ENCODE results near the gene ATP6V0A1. TPM values are rescaled to one million over a fixed set of nuclear protein-coding genes. Genes with fewer than 3 reads are reported as not detected.
"Not testable (repeated sequence)": the region's sequence is repeated elsewhere in the genome, so short reads cannot be mapped to it uniquely, and the experiment has no call there.

ATP6V0A1 gene
- polyA plus RNA-seq, 4 donors = 38.7 to 125 (median 69.2) TPM

- FAIRE-seq; H3K27ac ChIP-seq (ENCODE audit: low read depth in 1 of 3, low read length in 2 of 3); H3K9me3 ChIP-seq (ENCODE audit: control insufficient read depth in 2 of 2, insufficient read depth in 1 of 2, low read depth in 1 of 2, low read length in 1 of 2); DNase-seq; H3K27me3 ChIP-seq (ENCODE audit: control insufficient read depth in 3 of 3, insufficient read depth in 3 of 3, low read length in 3 of 3); H3K4me3 ChIP-seq (ENCODE audit: low read depth in 1 of 3, low read length in 3 of 3): not testable (repeated sequence)
- WGBS, 3 donors = 87 to 92% (median 88%) methylated on average over 7 to 9 of the region's 9 CpGs
- H3K4me1 ChIP-seq (ENCODE audit: control insufficient read depth in 3 of 3, insufficient read depth in 2 of 3, low read depth in 1 of 3, low read length in 2 of 3) = peaks cover 3 to 19% (median 6%) of the 10 kb centered on the region in 3 donors
- peaks cover 4 to 42% (median 5%) of the 10 kb centered on the region in 3 donors for H3K36me3 ChIP-seq (ENCODE audit: control insufficient read depth in 3 of 3, insufficient read depth in 2 of 3, low read depth in 1 of 3, low read length in 3 of 3)
Measured at GRCh38 chr17:42545755-42546505, 87.3 kb downstream of the ATP6V0A1 start.

- 85 to 86% (median 85%) methylated on average over 23 of the region's 23 CpGs for WGBS, 3 donors
- peaks cover 0 to 14% (median 6%) of the 10 kb centered on the region in 3 donors for H3K4me1 ChIP-seq (ENCODE audit: control insufficient read depth in 3 of 3, insufficient read depth in 2 of 3, low read depth in 1 of 3, low read length in 2 of 3)
- H3K9me3 ChIP-seq (ENCODE audit: control insufficient read depth in 2 of 2, insufficient read depth in 1 of 2, low read depth in 1 of 2, low read length in 1 of 2) = no peaks in the 10 kb centered on the region
- peaks cover 4 to 35% (median 5%) of the 10 kb centered on the region in 3 donors for H3K36me3 ChIP-seq (ENCODE audit: control insufficient read depth in 3 of 3, insufficient read depth in 2 of 3, low read depth in 1 of 3, low read length in 3 of 3)
- no peak overlapping the region for H3K4me3 ChIP-seq (ENCODE audit: low read depth in 1 of 3, low read length in 3 of 3)
- H3K27ac ChIP-seq (ENCODE audit: low read depth in 1 of 3, low read length in 2 of 3) = no peak overlapping the region
- FAIRE-seq (no peak), DNase-seq (no peak)
- H3K27me3 ChIP-seq (ENCODE audit: control insufficient read depth in 3 of 3, insufficient read depth in 3 of 3, low read length in 3 of 3) = no peaks in the 10 kb centered on the region
Measured at GRCh38 chr17:42547001-42547461, 88.4 kb downstream of the ATP6V0A1 start.

GRCh38 chr17:42547698-42548069 is 89.0 kb downstream of the ATP6V0A1 start:
- H3K27me3 ChIP-seq (ENCODE audit: control insufficient read depth in 3 of 3, insufficient read depth in 3 of 3, low read length in 3 of 3) = no peaks in the 10 kb centered on the region
- FAIRE-seq = no peak
- peaks cover 4 to 30% (median 5%) of the 10 kb centered on the region in 3 donors for H3K36me3 ChIP-seq (ENCODE audit: control insufficient read depth in 3 of 3, insufficient read depth in 2 of 3, low read depth in 1 of 3, low read length in 3 of 3)
- H3K27ac ChIP-seq (ENCODE audit: low read depth in 1 of 3, low read length in 2 of 3) = no peak overlapping the region
- peaks cover 0 to 14% (median 6%) of the 10 kb centered on the region in 3 donors for H3K4me1 ChIP-seq (ENCODE audit: control insufficient read depth in 3 of 3, insufficient read depth in 2 of 3, low read depth in 1 of 3, low read length in 2 of 3)
- peak overlapping the region; percentile 2 to 46 (median 28) for H3K4me3 ChIP-seq (ENCODE audit: low read depth in 1 of 3, low read length in 3 of 3)
- no peak for DNase-seq
- 64 to 85% (median 67%) methylated on average over 14 of the region's 14 CpGs for WGBS, 3 donors
- no peaks in the 10 kb centered on the region for H3K9me3 ChIP-seq (ENCODE audit: control insufficient read depth in 2 of 2, insufficient read depth in 1 of 2, low read depth in 1 of 2, low read length in 1 of 2)

DNA sequence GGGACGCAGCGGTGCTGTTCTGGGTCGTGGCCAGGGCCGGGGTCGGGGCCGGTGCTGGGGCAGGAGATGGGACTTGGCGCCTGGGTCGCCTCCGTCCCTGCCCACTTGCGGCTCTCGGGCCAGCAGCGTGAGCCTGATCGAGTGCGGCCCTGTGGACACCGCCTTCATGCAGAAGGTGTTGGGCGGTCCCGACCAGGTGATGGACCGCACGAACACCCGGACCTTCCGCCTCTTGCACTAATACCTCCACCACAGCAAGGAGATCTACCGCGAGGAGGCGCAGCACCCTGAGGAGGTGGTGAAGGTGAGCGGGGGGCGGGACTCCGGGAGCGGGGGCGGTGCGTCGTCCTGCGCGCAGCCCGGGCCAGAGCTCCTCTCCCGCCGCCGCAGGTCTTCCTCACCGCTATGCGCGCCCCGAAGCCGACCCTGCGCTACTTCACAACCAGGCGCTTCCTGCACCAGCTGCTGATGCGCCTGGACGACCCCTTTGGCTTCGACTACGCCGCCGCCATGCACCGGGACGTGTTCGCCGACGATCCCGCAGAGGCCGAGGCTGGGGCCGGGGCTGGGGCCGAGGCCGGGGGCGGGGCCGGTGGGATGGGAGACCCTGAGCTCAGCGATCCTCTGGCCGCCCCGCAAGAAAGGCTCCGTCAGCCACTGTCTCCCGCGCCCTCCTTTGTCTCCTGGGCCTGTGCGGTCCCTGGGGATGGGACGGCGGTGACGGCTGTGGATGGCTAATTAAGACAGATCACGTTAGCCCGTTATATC is 89.6 kb downstream of the ATP6V0A1 start:
- H3K4me1 ChIP-seq (ENCODE audit: control insufficient read depth in 3 of 3, insufficient read depth in 2 of 3, low read depth in 1 of 3, low read length in 2 of 3) = peaks cover 0 to 16% (median 6%) of the 10 kb centered on the region in 3 donors
- WGBS, 3 donors = 4 to 18% (median 8%) methylated on average over 56 to 74 of the region's 74 CpGs
- no peaks in the 10 kb centered on the region for H3K27me3 ChIP-seq (ENCODE audit: control insufficient read depth in 3 of 3, insufficient read depth in 3 of 3, low read length in 3 of 3)
- no peak overlapping the region for H3K27ac ChIP-seq (ENCODE audit: low read depth in 1 of 3, low read length in 2 of 3)
- no peaks in the 10 kb centered on the region for H3K9me3 ChIP-seq (ENCODE audit: control insufficient read depth in 2 of 2, insufficient read depth in 1 of 2, low read depth in 1 of 2, low read length in 1 of 2)
- DNase-seq = peak; percentile 86 to 93
- peaks cover 4 to 30% (median 5%) of the 10 kb centered on the region in 3 donors for H3K36me3 ChIP-seq (ENCODE audit: control insufficient read depth in 3 of 3, insufficient read depth in 2 of 3, low read depth in 1 of 3, low read length in 3 of 3)
- no peak for FAIRE-seq
- H3K4me3 ChIP-seq (ENCODE audit: low read depth in 1 of 3, low read length in 3 of 3) = peak overlapping the region; percentile 2 to 46 (median 28)

GRCh38 chr17:42548993-42549755 is 90.5 kb downstream of the ATP6V0A1 start:
- H3K27me3 ChIP-seq (ENCODE audit: control insufficient read depth in 3 of 3, insufficient read depth in 3 of 3, low read length in 3 of 3) = no peaks in the 10 kb centered on the region
- no peaks in the 10 kb centered on the region for H3K9me3 ChIP-seq (ENCODE audit: control insufficient read depth in 2 of 2, insufficient read depth in 1 of 2, low read depth in 1 of 2, low read length in 1 of 2)
- peaks cover 0 to 22% (median 10%) of the 10 kb centered on the region in 3 donors for H3K4me1 ChIP-seq (ENCODE audit: control insufficient read depth in 3 of 3, insufficient read depth in 2 of 3, low read depth in 1 of 3, low read length in 2 of 3)
- FAIRE-seq (no peak), DNase-seq (peak in 1 of 2 donors; percentile 67)
- 22 to 65% (median 35%) methylated on average over 14 of the region's 14 CpGs for WGBS, 3 donors
- peak overlapping the region in 1 of 3 donors; percentile 28 for H3K4me3 ChIP-seq (ENCODE audit: low read depth in 1 of 3, low read length in 3 of 3)
- peaks cover 2 to 23% (median 3%) of the 10 kb centered on the region in 3 donors for H3K36me3 ChIP-seq (ENCODE audit: control insufficient read depth in 3 of 3, insufficient read depth in 2 of 3, low read depth in 1 of 3, low read length in 3 of 3)
- no peak overlapping the region for H3K27ac ChIP-seq (ENCODE audit: low read depth in 1 of 3, low read length in 2 of 3)

- 88 to 93% (median 91%) methylated on average over 13 to 15 of the region's 15 CpGs for WGBS, 3 donors
- Histone ChIP-seq H3K4me3 (ENCODE audit: low read depth in 1 of 3, low read length in 3 of 3) (peak within 1 kb of the TSS in 2 of 3 donors; percentile 88 to 94), H3K36me3 (ENCODE audit: control insufficient read depth in 3 of 3, insufficient read depth in 2 of 3, low read depth in 1 of 3, low read length in 3 of 3) (peaks cover 0 to 13% (median 0%) of the 10 kb centered on the region in 3 donors), H3K4me1 (ENCODE audit: control insufficient read depth in 3 of 3, insufficient read depth in 2 of 3, low read depth in 1 of 3, low read length in 2 of 3) (peaks cover 0 to 27% (median 14%) of the 10 kb centered on the region in 3 donors)
- not testable (repeated sequence) for H3K27ac ChIP-seq (ENCODE audit: low read depth in 1 of 3, low read length in 2 of 3); DNase-seq; FAIRE-seq; H3K27me3 ChIP-seq (ENCODE audit: control insufficient read depth in 3 of 3, insufficient read depth in 3 of 3, low read length in 3 of 3); H3K9me3 ChIP-seq (ENCODE audit: control insufficient read depth in 2 of 2, insufficient read depth in 1 of 2, low read depth in 1 of 2, low read length in 1 of 2)
Measured at GRCh38 chr17:42552736-42553135, 94.1 kb downstream of the ATP6V0A1 start, which contains the start of gene HSD17B1. HSD17B1 (plus strand) TSS chr17:42552923; CDS start chr17:42552934, 11 bp downstream.

- peak overlapping the region in 1 of 3 donors; percentile 94 for H3K4me3 ChIP-seq (ENCODE audit: low read depth in 1 of 3, low read length in 3 of 3)
- peaks cover 0 to 23% (median 13%) of the 10 kb centered on the region in 3 donors for H3K4me1 ChIP-seq (ENCODE audit: control insufficient read depth in 3 of 3, insufficient read depth in 2 of 3, low read depth in 1 of 3, low read length in 2 of 3)
- H3K36me3 ChIP-seq (ENCODE audit: control insufficient read depth in 3 of 3, insufficient read depth in 2 of 3, low read depth in 1 of 3, low read length in 3 of 3) = peaks cover 0 to 13% (median 0%) of the 10 kb centered on the region in 3 donors
- whole genome bisulfite sequencing, 3 donors = 82 to 91% (median 88%) methylated on average over 41 to 45 of the region's 45 CpGs
- H3K27ac ChIP-seq (ENCODE audit: low read depth in 1 of 3, low read length in 2 of 3) = no peak overlapping the region
- no peak for FAIRE-seq
- no peaks in the 10 kb centered on the region for H3K9me3 ChIP-seq (ENCODE audit: control insufficient read depth in 2 of 2, insufficient read depth in 1 of 2, low read depth in 1 of 2, low read length in 1 of 2)
- no peaks in the 10 kb centered on the region for H3K27me3 ChIP-seq (ENCODE audit: control insufficient read depth in 3 of 3, insufficient read depth in 3 of 3, low read length in 3 of 3)
- DNase-seq = no peak
Measured at GRCh38 chr17:42553161-42553818, 94.6 kb downstream of the ATP6V0A1 start.

All from small intestine (tissue), 7 donors.